ENCODE data around the gene ZNF615.
"Not testable (repeated sequence)": the region's sequence is repeated elsewhere in the genome, so short reads cannot be mapped to it uniquely, and the experiment has no call there.

Gene ZNF615

DNA sequence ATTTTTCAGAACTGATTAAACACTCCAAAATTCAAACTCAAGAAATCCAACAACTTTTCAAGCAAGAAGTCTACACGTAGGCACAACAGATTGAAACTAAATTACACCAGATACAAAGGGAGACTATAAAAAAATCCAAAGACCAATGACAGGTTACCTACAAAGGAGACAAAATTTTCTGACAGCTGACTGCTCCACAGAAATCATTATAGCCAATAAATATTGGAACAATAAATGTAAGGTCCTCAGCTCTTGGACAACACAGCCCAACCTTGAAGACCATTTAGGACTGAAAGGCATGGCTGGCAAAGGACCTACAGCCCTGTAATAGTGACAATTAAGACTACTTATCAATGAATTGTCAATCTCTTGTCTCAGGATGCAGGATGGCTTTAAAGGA, 37.3 kb downstream of the ZNF615 start (continued):
- TF ChIP-seq TSHZ2 (CRISPR knock-in tag; IDR thresholded peaks at IDR 0.05), result no peak
- no peak for TF ChIP-seq BACH2 (CRISPR knock-in tag; IDR thresholded peaks at IDR 0.05; ENCODE audit: borderline replicate concordance)
- no peak for TF ChIP-seq TCF4 (CRISPR knock-in tag; IDR thresholded peaks at IDR 0.05; ENCODE audit: borderline replicate concordance)

- TF ChIP-seq ZNF70 (CRISPR knock-in tag; IDR thresholded peaks at IDR 0.05), result no peak
- no peak for TF ChIP-seq OSR1 (CRISPR knock-in tag; IDR thresholded peaks at IDR 0.05)
- TF ChIP-seq PPARA (CRISPR knock-in tag; IDR thresholded peaks at IDR 0.05; ENCODE audit: borderline replicate concordance), result no peak
- TF ChIP-seq ZC3H10 (CRISPR knock-in tag; IDR thresholded peaks at IDR 0.05), result no peak
- TF ChIP-seq CSRNP3 (CRISPR knock-in tag; IDR thresholded peaks at IDR 0.05), result no peak
- TF ChIP-seq TSHZ2 (CRISPR knock-in tag; IDR thresholded peaks at IDR 0.05), result no peak
- no peak for TF ChIP-seq CSDC2 (CRISPR knock-in tag; IDR thresholded peaks at IDR 0.05)
- no peak for TF ChIP-seq ZFP30 (CRISPR knock-in tag; IDR thresholded peaks at IDR 0.05)
- TF ChIP-seq TCF4 (CRISPR knock-in tag; IDR thresholded peaks at IDR 0.05; ENCODE audit: borderline replicate concordance), result no peak
- TF ChIP-seq, protein P1, sequence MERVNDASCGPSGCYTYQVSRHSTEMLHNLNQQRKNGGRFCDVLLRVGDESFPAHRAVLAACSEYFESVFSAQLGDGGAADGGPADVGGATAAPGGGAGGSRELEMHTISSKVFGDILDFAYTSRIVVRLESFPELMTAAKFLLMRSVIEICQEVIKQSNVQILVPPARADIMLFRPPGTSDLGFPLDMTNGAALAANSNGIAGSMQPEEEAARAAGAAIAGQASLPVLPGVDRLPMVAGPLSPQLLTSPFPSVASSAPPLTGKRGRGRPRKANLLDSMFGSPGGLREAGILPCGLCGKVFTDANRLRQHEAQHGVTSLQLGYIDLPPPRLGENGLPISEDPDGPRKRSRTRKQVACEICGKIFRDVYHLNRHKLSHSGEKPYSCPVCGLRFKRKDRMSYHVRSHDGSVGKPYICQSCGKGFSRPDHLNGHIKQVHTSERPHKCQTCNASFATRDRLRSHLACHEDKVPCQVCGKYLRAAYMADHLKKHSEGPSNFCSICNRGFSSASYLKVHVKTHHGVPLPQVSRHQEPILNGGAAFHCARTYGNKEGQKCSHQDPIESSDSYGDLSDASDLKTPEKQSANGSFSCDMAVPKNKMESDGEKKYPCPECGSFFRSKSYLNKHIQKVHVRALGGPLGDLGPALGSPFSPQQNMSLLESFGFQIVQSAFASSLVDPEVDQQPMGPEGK (CRISPR knock-in tag; IDR thresholded peaks at IDR 0.05; ENCODE audit: borderline replicate concordance), result no peak
- TF ChIP-seq POU6F1 (CRISPR knock-in tag; IDR thresholded peaks at IDR 0.05; ENCODE audit: borderline replicate concordance, low read depth), result no peak
- no peak for TF ChIP-seq ZNF565 (CRISPR knock-in tag; conservative IDR thresholded peaks at IDR 0.05; ENCODE audit: low read depth)
- no peak for ATAC-seq
These were observed 42.4 kb downstream of the ZNF615 start for GRCh38 chr19:51965583-51965982.

DNA sequence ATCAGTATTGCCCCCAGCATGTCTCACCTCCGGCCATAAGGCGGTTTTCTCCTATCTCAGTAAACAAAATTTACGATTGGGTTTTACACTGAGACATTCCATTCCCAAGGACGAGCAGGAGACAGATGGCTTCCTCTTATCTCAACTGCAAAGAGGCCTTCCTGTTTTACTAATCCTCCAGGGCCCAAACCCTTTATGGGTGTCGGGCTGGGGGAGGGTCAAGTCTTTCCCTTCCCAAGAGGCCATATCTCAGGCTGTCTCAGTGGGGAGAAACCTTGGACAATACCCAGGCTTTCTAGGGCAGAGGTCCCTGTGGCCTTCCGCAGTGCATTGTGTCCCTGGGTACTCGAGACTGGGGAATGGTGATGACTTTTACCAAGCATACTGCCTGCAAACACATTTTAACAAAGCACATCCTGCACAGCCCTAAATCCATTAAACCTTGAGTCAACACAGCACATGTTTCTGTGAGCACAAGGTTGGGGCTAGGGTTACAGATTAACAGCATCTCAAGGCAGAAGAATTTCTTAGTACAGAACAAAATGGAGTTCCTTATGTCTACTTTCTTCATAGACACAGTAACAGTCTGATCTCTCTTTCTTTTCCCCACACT, 47.3 kb downstream of the ZNF615 start:
- not testable (repeated sequence) for ATAC-seq

- no peak for ATAC-seq
- TF ChIP-seq, protein P1 (CRISPR knock-in tag; IDR thresholded peaks at IDR 0.05; ENCODE audit: borderline replicate concordance), result no peak
- TF ChIP-seq CSDC2 (CRISPR knock-in tag; IDR thresholded peaks at IDR 0.05), result no peak
- TF ChIP-seq CSRNP3 (CRISPR knock-in tag; IDR thresholded peaks at IDR 0.05), result no peak
- TF ChIP-seq OSR1 (CRISPR knock-in tag; IDR thresholded peaks at IDR 0.05), result no peak
- no peak for TF ChIP-seq RARB (CRISPR knock-in tag; IDR thresholded peaks at IDR 0.05)
- TF ChIP-seq ZNF565 (CRISPR knock-in tag; conservative IDR thresholded peaks at IDR 0.05; ENCODE audit: low read depth), result no peak
- no peak for TF ChIP-seq ISL1 (CRISPR knock-in tag; IDR thresholded peaks at IDR 0.05)
- no peak for TF ChIP-seq ZNF70 (CRISPR knock-in tag; IDR thresholded peaks at IDR 0.05)
- no peak for TF ChIP-seq ZNF8 (CRISPR knock-in tag; IDR thresholded peaks at IDR 0.05)
- no peak for TF ChIP-seq GLIS3 (CRISPR knock-in tag; IDR thresholded peaks at IDR 0.05)
- no peak for TF ChIP-seq POU6F1 (CRISPR knock-in tag; IDR thresholded peaks at IDR 0.05; ENCODE audit: borderline replicate concordance, low read depth)
These were observed 48.2 kb downstream of the ZNF615 start for GRCh38 chr19:51959791-51960190.
